HG03196 (cell line): ENCODE results near the gene ZDHHC20.
"Not testable (repeated sequence)": the region's sequence is repeated elsewhere in the genome, so short reads cannot be mapped to it uniquely, and the experiment has no call there.

Experiments
- ATAC-seq: cut with Tn5 transposase; IDR thresholded peaks from one replicate; pipeline ENCODE4 v1.9.1; 2021; ENCODE audit not compliant: unreplicated experiment

Gene ZDHHC20

DNA sequence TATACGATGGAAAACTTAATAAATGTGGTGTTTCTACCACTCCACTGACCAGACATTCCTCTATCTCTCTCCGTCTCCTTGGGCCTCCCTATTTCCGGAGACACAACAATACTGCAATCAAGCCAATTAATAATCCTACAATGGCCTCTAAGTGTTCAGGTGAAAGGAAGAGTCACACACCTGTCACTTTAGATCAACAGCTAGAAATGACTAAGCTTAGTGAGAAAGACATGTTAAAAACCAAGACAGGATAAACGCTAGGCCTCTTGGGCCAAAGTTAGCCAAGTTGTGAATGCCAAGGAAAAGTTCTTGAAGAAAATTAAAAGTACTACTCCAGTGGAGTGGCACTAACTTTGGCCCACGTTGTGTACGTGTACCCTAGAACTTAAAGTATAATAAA lies 22.5 kb downstream of the ZDHHC20 start:
- ATAC-seq: peak; percentile 27

- ATAC-seq: peak; percentile 94
Measured at GRCh38 chr13:21435687-21436151, 23.4 kb downstream of the ZDHHC20 start.

DNA sequence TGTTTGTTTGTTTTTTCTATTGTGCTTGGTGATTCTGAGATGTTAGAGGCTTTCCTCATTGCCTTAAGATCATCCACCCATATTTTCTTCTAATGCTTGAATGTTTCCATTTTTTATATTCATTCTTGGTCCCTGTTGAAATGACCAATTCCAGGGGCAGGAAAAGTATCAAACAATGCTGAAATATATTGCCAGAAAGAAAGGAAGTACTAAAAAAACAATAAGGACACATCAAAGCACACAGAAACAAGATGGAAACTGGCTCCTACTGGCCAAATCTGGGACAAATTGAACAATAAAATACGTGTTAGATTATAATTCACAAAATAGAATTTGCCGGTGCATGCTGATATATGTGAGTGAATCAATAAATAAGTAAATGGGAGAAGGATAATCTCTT lies 23.9 kb downstream of the ZDHHC20 start:
- no peak for ATAC-seq

DNA sequence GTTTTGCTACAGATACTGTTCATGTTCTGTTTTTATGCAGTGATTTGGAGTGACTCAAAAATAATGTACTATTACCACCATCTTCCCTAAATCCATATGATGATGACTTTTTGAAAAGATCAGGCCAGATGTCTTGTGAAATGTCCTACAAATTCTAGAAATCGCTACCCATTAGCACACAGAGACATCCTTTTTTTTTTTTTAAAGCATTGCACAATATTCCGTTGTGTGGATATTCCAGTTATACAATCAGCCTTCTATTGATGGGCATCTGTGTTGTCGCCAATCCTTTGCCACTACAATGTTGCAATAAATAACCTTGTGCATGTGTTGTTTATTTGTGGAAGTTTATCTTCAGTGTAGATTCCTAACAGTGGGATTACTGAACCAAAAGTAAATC lies 24.5 kb downstream of the ZDHHC20 start:
- ATAC-seq: no peak

DNA sequence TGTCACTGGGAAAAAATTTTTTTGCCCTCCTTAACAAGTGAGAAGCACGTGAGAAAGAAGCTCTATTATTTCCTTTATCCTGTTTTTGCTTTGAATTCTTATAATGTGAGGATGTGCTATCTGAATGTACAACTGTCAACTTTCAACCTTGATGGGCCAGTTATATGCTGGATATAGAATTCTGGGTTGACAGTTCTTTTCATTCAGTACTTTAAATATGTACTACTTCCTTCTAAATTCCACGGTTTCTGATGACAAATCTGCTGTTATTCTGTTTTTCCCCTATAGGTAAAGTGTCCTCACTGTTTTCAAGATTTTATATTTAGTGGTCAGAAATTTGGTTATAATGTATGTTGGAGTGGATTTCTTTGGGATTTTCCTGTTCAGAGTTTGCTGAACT lies 29.9 kb downstream of the ZDHHC20 start:
- ATAC-seq: no peak

DNA sequence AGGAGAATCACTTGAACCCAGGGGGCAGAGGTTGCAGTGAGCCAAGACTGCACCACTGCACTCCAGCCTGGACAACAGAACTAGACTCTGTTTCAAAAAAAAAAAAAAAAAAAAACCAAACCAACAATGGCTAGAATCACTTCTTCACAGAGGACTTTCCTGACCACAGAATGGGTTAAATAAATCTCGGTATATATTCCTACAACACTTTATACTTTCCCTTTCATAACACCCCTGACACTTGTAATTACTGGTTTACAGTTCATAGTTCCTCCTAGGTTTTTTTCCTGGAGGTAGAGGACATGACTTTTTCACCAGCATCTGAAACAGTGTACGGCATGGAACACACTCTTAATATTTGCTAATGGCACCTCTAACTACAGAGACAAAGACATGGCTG lies 31.4 kb downstream of the ZDHHC20 start:
- ATAC-seq: no peak

- no peak for ATAC-seq
Measured at GRCh38 chr13:21426238-21426637, 32.9 kb downstream of the ZDHHC20 start.

DNA sequence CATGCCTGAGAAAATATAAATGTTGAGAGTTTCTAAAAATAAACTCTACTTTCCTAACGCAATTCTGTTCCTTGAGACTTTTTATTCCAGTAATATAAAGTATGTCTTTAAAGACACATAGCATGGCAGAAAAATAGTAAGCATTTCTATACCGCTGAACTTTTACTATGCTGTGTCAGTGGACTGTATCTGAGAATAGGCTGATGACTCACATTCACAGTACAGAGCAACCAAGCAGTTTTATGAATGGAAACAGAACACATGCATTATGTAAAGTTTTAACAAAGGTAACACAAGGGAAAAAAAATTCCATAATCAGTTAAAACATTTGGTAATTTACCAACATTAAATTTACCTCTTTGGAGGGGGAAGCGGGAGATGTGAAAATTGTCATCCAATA lies 38.4 kb downstream of the ZDHHC20 start:
- no peak for ATAC-seq

- ATAC-seq: no peak
Measured at GRCh38 chr13:21413013-21413412, 46.1 kb downstream of the ZDHHC20 start.

DNA sequence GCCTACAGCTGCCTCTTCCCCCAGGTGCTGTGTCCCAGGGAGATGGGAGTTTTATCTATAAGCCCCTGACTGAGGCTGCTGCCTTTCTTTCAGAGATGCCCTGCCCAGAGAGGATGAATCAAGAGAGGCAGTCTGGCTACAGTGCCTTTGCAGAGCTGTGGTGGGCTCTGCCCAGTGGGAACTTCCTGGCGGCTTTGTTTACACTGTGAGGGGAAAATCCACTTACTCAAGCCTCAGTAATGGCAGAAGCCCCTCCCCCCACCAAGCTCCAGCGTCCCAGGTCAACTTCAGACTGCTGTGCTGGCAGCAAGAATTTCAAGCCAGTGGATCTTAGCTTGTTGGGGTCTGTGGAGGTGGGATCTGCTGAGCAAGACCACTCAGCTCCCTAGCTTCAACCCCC lies 48.6 kb downstream of the ZDHHC20 start:
- ATAC-seq: not testable (repeated sequence)

DNA sequence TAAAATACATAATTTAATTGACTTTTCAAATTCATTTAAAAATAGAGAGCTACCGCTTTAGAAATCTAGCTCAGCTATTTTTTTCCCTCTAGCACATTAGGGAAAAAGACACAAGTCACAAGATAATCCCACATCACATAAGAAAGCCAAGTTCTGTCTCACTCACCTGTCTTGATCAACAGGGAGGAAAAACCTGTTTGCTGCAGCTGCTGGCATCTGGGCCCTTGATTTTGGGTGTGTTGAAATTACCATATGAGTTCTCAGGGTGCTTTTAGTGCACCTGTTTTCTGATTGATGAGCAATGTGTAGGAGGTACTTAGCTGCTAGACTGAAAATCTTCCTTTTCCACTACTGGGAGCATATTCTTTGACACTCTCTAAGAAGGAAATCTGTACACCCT lies 53.8 kb downstream of the ZDHHC20 start:
- no peak for ATAC-seq

- no peak for ATAC-seq
Measured at GRCh38 chr13:21402586-21403307, 56.4 kb downstream of the ZDHHC20 start.

DNA sequence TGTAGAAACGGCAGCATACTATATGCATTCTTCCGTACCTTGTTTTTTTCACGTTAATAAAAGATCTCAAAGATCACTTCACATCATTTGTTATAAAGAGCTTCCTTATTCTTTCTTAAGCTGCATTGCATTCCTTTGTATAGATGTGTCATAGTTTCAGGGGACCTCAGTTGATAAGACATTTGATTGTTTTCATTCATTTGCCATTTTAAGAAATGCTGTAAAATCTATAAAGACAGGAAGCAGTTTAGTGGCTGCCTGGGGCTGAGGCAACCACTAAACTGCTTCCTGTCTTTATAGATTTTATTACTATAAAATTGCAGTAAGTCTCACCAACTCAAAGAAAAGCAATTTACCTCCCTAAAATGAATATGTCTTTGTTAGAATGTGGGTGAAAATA lies 59.4 kb downstream of the ZDHHC20 start:
- ATAC-seq: no peak

DNA sequence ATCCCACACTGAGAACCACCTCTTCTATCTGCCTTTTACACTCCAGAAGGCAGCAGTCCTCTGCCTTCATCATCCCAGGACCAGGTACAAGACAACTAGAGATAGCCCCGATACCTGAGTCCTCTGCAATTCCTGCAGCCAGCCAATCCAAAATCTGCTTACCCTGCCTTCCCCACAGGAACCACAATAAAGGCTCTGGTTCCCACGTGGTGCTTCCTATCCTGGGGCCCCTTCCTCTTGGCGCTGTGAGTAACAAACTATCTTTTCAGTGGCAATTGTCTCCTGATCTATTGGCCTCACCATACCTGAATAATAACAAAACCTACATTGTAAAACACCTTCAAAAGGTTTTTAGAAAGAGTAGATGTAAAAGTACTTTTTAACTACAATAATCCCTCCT lies 63.1 kb downstream of the ZDHHC20 start:
- ATAC-seq: no peak

- no peak for ATAC-seq
Measured at GRCh38 chr13:21389124-21389523, 70.0 kb downstream of the ZDHHC20 start.

GRCh38 chr13:21385710-21386109 lies 73.4 kb downstream of the ZDHHC20 start:
- ATAC-seq: no peak

DNA sequence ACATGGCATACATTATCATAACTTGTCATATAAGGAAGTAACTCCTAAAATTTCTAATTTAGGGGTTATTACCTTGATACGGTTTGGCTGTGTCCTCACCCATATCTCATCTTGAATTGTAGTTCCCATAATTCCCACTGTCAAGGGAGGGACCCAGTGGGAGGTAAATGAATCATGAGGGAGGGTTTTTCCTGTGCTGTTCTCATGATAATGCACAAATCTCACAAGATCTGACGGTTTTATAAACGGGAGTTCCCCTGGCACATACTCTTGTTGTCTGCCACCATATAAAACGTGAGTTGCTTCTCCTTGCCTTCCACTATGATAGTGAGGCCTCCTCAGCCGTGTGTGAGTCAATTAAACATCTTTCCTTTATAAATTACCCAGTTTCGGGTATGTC lies 76.0 kb downstream of the ZDHHC20 start:
- ATAC-seq: no peak

GRCh38 chr13:21376998-21377985 lies 81.8 kb downstream of the ZDHHC20 start:
- ATAC-seq: not testable (repeated sequence)

GRCh38 chr13:21372530-21372929 lies 86.6 kb downstream of the ZDHHC20 start:
- ATAC-seq: no peak

- ATAC-seq: no peak
Measured at GRCh38 chr13:21371011-21371410, 88.1 kb downstream of the ZDHHC20 start.

- no peak for ATAC-seq
Measured at GRCh38 chr13:21365574-21365973, 93.5 kb downstream of the ZDHHC20 start.

DNA sequence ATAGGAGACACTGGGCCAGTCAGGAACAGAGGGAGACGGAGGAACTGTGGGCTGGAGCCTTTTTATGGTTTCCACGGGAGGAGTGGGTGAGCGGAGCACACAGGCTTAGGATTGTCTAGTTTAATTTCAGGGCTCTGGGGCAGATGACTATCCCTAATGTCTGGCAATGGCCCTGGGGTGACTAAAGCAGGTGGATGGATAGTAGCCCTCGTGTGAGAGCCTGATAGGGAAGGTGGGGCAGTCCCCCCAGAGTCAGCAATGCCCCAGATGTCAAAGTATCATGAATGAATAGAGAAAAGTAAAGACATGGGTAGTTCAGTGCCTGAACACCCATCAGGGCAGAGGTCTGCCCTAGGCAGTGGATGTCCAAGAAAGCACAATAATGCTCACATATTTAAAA lies 94.2 kb downstream of the ZDHHC20 start:
- ATAC-seq: no peak
